ENCODE measurements around the gene METTL13. TPM values are rescaled to one million over a fixed set of nuclear protein-coding genes. Genes with fewer than 3 reads are reported as not detected.

The METTL13 gene
- total RNA-seq, 1 donor, result 1.6 TPM

DNA sequence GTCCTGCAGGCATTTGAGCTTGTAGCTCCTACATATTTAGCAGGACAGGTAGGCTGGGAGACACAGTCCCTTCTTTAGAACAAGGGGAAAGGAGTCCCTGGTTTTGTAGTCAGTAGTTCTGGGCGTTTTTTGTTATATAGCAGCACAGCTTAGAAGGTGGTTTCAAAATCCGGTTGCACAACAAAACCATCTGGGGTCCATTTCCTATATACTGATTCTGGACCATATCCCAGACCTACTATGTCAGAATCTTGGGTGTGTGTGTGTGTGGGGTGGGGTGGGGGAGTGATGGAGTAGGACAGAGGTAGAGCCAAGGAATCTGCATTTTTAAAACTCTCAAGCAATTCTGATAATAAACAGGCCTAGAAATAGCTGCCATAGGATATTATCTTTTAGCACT is 21.6 kb downstream of the METTL13 start:
- Histone ChIP-seq H3K4me1 (ENCODE audit: insufficient read depth, low read length) (peaks cover 12% of the 10 kb centered on the region), H3K4me3 (ENCODE audit: low read length) (no peak overlapping the region), H3K27me3 (ENCODE audit: insufficient read depth, low read length) (no peaks in the 10 kb centered on the region), H3K9me3 (ENCODE audit: low read depth, low read length) (no peaks in the 10 kb centered on the region)

DNA sequence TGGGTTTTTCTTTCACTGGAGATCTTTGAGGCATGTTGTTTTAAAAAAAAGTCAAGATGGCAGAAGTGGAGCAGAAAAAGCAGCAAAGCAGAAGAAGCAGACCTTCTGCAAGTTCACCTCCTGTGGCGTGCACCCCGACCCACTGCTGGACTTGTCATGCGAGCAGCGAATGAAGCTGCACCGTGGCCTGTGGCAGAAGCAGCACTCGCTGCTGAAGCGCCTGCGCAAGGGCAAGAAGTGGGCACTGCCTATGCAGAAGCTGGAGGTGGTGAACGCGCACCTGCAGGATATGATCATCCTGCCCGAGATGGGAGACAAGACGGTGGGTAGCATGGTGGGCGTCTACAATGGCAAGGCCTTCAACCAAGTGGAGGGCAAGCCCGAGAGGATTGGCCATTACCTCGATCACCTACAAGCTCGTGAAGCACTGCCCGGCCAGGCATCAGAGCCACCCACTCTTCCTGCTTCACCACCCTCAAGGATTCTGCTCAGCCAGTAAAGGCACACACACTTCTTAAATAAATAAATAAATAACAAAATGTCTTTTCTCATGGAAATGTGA is 22.1 kb downstream of the METTL13 start:
- H3K27me3 ChIP-seq (ENCODE audit: insufficient read depth, low read length), result no peaks in the 10 kb centered on the region
- no peak overlapping the region for H3K4me3 ChIP-seq (ENCODE audit: low read length)
- H3K4me1 ChIP-seq (ENCODE audit: insufficient read depth, low read length), result peaks cover 12% of the 10 kb centered on the region
- no peaks in the 10 kb centered on the region for H3K9me3 ChIP-seq (ENCODE audit: low read depth, low read length)

DNA sequence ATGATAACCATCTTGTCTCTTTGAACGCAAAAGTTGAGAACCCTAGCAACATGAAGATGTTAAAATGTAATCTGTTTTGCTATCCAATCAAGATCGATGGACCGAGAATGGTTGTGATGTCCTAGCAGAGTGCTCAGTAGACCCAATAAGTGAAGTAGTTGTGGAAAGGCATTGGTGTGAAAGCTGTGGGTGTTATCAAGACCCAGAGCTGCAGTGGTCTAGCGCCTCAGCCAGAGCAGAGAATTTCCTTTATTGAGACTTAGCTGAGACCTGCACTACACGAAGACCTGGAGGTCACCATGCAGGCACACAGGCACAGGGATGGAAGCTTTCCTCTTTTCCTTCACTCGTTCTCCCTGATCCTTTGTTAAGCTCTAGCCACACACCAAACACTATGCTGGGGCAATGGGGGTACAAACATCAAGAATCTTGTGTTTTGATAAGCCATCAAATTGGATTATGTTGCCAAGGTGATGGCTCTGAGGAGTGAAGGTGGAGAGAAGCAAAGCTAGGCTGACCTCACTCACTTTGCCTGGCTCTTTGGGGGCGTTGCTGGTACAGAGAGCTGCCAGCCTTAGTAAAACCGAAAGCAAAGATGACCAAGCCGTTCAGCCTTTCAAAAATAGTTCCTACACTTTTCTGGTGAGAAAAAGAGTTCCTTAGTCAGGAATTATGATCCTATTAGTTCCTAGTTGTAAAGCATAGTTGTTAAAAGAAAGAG is 24.1 kb downstream of the METTL13 start:
- Histone ChIP-seq H3K9me3 (ENCODE audit: low read depth, low read length) (no peaks in the 10 kb centered on the region), H3K4me3 (ENCODE audit: low read length) (no peak overlapping the region), H3K4me1 (ENCODE audit: insufficient read depth, low read length) (peaks cover 12% of the 10 kb centered on the region), H3K27me3 (ENCODE audit: insufficient read depth, low read length) (no peaks in the 10 kb centered on the region)

DNA sequence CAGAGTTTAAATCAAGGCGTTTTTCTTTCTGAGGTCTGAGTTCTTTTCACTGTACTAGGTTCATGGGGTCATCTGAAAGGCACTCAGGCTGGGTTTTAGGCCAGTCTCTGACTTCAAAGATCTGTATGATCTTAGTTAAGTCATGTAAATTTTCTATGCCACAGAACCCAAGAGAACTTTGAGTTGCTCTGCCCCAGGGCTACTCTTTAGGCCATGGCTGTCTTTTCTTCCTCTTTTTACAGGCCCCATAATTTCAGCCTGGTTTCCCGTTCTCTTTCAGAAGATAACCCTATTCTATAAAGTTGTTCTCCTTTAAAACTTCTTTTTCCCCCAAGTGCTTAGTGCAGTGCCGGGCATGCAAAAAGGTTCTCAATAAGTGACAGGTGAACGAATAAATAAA is 26.1 kb downstream of the METTL13 start:
- H3K4me3 ChIP-seq (ENCODE audit: low read length), result no peak overlapping the region

DNA sequence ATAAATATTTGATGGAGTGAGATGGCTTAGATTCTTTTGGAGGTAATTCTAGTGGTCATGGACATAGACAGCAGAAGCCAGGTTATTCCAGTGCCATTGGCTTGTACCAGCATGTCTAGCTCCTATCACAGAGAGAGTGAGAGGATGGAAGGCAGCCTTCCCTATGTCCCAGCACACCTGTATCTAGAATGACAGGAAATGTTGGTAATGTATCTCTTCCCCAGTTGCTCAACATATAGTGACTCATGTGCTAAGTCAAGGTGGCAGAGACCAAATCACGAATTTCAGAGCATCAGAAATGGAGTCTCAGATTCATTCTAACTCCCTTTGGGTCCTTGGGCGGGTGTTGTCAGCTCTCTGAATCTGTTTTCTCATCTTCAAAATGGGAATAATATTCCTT is 28.4 kb downstream of the METTL13 start:
- Histone ChIP-seq H3K27me3 (ENCODE audit: insufficient read depth, low read length) (no peaks in the 10 kb centered on the region), H3K4me1 (ENCODE audit: insufficient read depth, low read length) (peaks cover 9% of the 10 kb centered on the region), H3K4me3 (ENCODE audit: low read length) (no peak overlapping the region), H3K9me3 (ENCODE audit: low read depth, low read length) (no peaks in the 10 kb centered on the region)

More for the DNA sequence above, 26.1 kb downstream of the METTL13 start:
- H3K4me1 ChIP-seq (ENCODE audit: insufficient read depth, low read length), result peaks cover 12% of the 10 kb centered on the region
- no peaks in the 10 kb centered on the region for H3K9me3 ChIP-seq (ENCODE audit: low read depth, low read length)
- H3K27me3 ChIP-seq (ENCODE audit: insufficient read depth, low read length), result no peaks in the 10 kb centered on the region

DNA sequence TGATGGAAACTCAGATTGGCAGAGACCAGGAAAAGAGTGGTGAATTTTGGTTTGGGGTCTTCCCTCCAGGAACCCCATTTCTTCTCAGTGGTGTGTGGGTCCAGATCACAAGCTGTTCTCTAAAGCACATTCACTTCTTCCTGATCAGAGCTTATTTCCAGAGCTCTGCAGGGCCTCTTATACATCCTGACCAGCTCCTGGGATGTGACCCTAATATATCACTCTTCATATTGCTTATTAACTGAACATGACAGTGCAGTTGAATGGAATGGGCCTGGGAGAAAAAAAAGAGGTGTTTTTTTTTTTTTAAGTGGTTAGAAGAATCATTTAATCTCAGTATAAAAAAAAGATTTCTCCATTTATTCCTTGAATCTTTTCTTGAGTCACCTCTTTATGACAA is 30.2 kb downstream of the METTL13 start:
- Histone ChIP-seq H3K27me3 (ENCODE audit: insufficient read depth, low read length) (no peaks in the 10 kb centered on the region), H3K9me3 (ENCODE audit: low read depth, low read length) (no peaks in the 10 kb centered on the region), H3K4me3 (ENCODE audit: low read length) (no peak overlapping the region), H3K4me1 (ENCODE audit: insufficient read depth, low read length) (no peaks in the 10 kb centered on the region)

DNA sequence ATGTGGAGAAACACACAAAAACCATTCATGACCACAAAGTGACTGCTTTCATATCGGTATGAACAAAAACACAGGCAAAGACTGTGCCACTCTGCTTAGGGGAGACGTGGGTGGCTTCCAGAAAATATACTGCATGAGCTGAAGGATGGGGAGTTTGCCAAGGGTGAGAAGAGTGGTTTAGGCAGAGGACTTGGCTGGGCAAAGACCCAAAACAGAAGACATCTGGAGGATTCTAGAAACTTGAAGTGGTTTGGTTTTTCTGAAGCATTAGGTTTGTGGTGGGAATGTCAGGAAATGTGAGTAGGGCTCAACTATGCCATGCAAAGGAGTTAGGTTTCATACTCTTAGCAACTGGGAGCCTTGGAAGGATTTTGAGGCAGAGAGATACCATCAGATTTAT is 33.2 kb downstream of the METTL13 start:
- H3K4me3 ChIP-seq (ENCODE audit: low read length), result no peak overlapping the region
- no peaks in the 10 kb centered on the region for H3K27me3 ChIP-seq (ENCODE audit: insufficient read depth, low read length)
- no peaks in the 10 kb centered on the region for H3K9me3 ChIP-seq (ENCODE audit: low read depth, low read length)
- H3K4me1 ChIP-seq (ENCODE audit: insufficient read depth, low read length), result no peaks in the 10 kb centered on the region

DNA sequence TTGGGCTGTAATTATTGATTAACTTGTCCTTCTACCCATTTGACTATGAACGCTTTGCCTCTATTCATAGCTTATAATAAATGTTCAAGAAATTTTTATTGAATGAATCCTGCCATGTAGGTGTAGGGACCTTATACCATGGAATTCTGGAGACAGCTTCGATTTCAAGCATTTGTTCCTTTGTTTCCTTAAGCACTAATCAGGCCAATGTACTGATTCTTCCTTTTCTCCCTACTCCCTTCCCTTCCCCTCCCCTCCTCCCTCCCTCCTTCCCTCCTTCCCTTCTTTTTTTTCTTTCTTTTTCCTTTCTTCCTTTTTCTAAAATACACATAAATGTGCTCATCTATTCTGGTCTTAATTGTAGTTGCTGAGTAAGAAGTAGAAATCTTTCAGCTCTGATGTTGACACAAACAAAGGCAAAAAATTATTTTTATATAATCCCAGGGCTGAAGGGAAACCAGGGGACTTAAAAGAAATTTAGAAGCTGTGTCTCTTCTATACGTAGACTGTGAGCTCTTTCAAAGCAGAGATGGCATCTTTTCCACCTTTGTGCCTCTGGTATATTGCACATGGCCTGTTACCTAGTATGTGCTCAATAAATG is 34.9 kb downstream of the METTL13 start:
- H3K9me3 ChIP-seq (ENCODE audit: low read depth, low read length), result no peaks in the 10 kb centered on the region
- H3K27me3 ChIP-seq (ENCODE audit: insufficient read depth, low read length), result no peaks in the 10 kb centered on the region
- no peaks in the 10 kb centered on the region for H3K4me1 ChIP-seq (ENCODE audit: insufficient read depth, low read length)
- no peak overlapping the region for H3K4me3 ChIP-seq (ENCODE audit: low read length)

DNA sequence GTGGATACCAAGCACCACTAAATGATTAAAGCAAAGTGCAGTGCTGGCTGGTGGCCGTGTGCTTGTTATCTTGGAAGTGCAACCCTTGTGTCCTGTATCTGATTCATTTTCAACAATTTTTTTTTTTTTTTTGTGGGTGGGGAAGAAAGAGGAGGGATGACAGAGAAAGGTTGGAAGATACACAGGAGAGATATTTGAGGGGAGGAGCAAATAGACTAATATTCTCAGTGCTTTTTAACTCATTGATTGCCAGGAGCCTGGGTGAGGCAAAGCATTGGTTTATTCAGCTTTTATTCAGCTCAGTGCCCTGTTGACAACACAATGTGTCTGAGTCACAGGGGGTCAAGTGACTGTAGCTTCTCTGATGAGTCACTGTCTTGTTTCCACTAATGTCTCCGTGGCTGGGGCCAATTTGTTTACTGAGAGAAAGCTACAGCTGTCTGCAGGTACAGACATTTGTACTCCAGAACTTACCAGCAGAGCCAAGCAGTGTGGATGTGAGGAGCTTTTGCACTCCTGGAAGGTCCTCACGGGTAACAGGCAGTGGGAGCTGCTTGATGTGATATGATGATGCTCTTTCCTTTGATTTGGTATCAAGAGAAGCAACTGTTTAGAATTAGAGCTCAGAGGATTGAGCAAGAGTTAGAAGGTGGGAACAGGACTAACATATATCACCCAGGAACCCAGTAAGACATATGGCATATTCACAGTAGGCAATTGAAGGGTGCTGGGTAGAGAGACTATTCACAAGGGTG is 36.2 kb downstream of the METTL13 start:
- no peaks in the 10 kb centered on the region for H3K9me3 ChIP-seq (ENCODE audit: low read depth, low read length)
- H3K4me1 ChIP-seq (ENCODE audit: insufficient read depth, low read length), result no peaks in the 10 kb centered on the region
- no peaks in the 10 kb centered on the region for H3K27me3 ChIP-seq (ENCODE audit: insufficient read depth, low read length)

DNA sequence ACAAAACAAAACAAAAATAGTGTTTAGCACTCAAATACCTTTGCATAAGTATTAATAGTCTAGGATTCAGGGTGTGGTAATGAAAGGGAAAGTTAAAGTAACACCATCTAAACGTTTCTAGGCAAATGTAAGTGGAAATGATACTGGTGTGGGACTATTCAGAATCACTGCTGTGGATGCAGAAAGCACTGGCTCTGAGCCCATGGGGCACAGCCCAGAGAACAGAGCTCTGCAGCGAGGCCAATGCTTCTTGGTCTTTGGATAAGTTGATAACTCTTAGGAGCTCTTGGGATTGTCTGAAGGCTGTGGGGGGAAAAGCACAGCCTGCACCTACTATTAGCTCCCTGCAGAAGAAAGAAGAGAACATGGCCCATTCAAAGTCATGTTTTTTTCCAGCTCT is 38.5 kb downstream of the METTL13 start:
- no peaks in the 10 kb centered on the region for H3K4me1 ChIP-seq (ENCODE audit: insufficient read depth, low read length)
- no peaks in the 10 kb centered on the region for H3K9me3 ChIP-seq (ENCODE audit: low read depth, low read length)

More for the DNA sequence above, 36.2 kb downstream of the METTL13 start:
- no peak overlapping the region for H3K4me3 ChIP-seq (ENCODE audit: low read length)

DNA sequence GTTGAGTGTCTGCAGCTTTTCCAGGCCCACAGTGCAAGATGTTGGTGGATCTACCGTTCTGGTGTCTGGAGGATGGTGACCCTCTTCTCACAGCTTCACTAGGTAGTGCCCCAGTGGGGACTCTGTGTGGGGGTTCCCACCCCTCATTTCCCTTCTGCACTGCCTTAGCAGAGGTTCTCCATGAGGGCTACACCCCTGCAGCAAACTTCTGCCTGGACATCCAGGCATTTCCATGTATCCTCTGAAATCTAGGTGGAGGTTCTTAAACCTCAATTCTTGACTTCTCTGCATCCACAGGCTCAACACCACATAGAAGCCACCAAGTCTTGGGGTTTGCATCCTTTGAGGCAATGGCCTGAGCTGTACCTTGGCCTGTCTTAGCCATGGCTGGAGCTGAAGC is 45.5 kb downstream of the METTL13 start:
- no peaks in the 10 kb centered on the region for H3K27me3 ChIP-seq (ENCODE audit: insufficient read depth, low read length)
- H3K9me3 ChIP-seq (ENCODE audit: low read depth, low read length), result no peaks in the 10 kb centered on the region
- H3K4me3 ChIP-seq (ENCODE audit: low read length), result no peak overlapping the region
- H3K4me1 ChIP-seq (ENCODE audit: insufficient read depth, low read length), result no peaks in the 10 kb centered on the region

More for the DNA sequence above, 38.5 kb downstream of the METTL13 start:
- no peaks in the 10 kb centered on the region for H3K27me3 ChIP-seq (ENCODE audit: insufficient read depth, low read length)
- no peak overlapping the region for H3K4me3 ChIP-seq (ENCODE audit: low read length)

DNA sequence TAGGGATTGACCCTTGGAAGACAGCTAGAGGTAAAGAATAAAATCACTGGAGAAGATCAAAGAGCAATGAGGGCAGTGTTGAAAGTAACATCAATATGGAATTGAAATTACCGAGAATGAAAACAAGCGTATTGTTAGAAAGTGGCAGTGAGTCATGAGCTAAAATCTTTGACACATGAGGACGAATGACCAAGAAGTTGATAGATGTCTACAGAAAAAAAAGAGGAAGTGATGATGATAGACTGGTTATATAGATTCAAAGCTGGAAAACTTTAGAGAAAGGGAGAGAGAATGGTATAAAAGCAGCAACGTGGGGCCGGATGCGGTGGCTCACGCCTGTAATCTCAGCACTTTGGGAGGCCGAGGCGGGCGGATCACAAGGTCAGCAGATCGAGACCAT is 47.3 kb downstream of the METTL13 start:
- no peaks in the 10 kb centered on the region for H3K4me1 ChIP-seq (ENCODE audit: insufficient read depth, low read length)
- H3K9me3 ChIP-seq (ENCODE audit: low read depth, low read length), result no peaks in the 10 kb centered on the region
- no peaks in the 10 kb centered on the region for H3K27me3 ChIP-seq (ENCODE audit: insufficient read depth, low read length)
- H3K4me3 ChIP-seq (ENCODE audit: low read length), result no peak overlapping the region

DNA sequence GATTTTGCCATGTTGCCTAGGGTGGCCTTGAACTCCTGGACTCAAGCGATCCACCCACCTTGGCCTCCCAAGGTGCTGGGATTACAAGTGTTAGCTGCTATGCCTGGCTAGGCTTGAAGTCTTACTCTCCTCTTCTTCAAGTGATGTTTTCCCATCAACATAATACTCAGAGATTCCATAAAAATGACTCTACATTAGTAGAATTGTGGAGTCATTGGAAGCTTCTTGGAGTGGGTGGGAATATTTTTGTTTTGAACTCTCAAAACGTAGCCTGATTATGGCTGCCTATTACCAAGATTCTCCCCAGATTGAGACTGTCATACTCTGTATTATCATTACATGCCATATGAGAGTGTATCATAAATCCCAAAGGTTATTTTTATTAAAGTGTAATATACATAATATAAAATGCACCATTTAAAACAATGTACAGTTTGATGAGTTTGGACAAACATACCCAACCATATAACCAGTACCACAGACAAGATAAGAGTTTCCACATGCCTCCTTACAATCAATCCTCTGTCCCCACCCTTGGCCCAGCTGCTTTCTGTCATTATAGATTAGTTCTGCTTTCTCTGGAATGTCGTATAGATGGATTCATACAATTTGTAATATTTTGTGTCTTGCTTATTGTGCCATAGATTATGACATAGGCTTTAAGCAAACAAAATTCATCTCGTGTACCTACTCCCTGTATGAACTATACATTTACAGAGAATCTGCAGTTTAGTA is 51.8 kb downstream of the METTL13 start:
- Histone ChIP-seq H3K27me3 (ENCODE audit: insufficient read depth, low read length) (no peaks in the 10 kb centered on the region), H3K9me3 (ENCODE audit: low read depth, low read length) (no peaks in the 10 kb centered on the region), H3K4me1 (ENCODE audit: insufficient read depth, low read length) (no peaks in the 10 kb centered on the region), H3K4me3 (ENCODE audit: low read length) (no peak overlapping the region)

DNA sequence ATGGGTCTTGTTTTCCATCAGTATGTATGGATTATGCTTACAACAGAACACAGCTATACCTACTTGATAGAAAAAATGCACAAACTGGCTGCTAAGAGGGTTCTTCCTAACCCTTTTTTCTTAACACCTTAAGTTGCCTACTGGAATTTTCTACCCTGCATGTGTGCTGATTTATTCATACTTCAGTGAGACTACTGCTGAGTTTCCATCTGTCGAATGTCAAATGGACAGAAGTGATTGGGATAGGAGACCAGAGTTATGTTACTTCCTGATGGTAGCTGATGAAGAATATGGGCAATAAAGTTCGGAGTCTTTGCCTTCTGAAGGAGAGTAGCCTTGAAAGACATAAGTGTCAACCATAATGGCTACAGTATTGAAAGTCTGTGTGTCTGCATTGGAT is 53.4 kb downstream of the METTL13 start:
- H3K27me3 ChIP-seq (ENCODE audit: insufficient read depth, low read length), result no peaks in the 10 kb centered on the region
- H3K9me3 ChIP-seq (ENCODE audit: low read depth, low read length), result no peaks in the 10 kb centered on the region
- no peaks in the 10 kb centered on the region for H3K4me1 ChIP-seq (ENCODE audit: insufficient read depth, low read length)
- no peak overlapping the region for H3K4me3 ChIP-seq (ENCODE audit: low read length)

DNA sequence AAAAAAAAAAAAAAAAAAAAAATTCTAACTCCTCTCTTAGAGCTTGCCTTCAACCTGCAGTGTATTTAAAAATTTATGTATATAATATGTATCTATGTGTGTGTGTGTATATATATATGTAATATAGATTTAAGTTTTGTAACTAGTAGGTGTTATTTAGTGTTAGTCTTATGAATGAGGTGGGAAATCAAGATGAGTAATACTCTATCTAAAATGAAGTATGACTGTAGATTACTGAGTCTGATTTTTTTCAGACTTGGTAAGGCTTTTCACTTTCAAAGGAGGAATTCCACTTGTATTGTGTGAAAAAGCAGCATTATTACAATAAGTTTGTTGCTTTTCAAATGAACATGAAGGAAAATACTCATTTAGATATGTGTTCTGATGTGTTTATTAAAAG is 54.4 kb downstream of the METTL13 start:
- Histone ChIP-seq H3K27me3 (ENCODE audit: insufficient read depth, low read length) (no peaks in the 10 kb centered on the region), H3K9me3 (ENCODE audit: low read depth, low read length) (no peaks in the 10 kb centered on the region), H3K4me1 (ENCODE audit: insufficient read depth, low read length) (peaks cover 3% of the 10 kb centered on the region), H3K4me3 (ENCODE audit: low read length) (no peak overlapping the region)
